Sigmoid colon (tissue), 7 donors: ENCODE data around the gene TMEM243. TPM values are rescaled to one million over a fixed set of nuclear protein-coding genes. Genes with fewer than 3 reads are reported as not detected.

Experiments used
- DNase-seq: peaks from one replicate; pipeline ENCODE4 v3.0.0-alpha.2; 2019
- H3K27ac ChIP-seq, 4 donors: fragments of 200-600 bp; sonication (generic); one replicate each; pipeline ENCODE4 v1.5.1; 2016 to 2019; ENCODE audit warnings: mild to moderate bottlenecking in 1 of 4
- H3K27me3 ChIP-seq, 3 donors: fragments of 200-600 bp; sonication (generic); one replicate each; pipeline ENCODE4 v1.5.1; 2019; ENCODE audit warnings: mild to moderate bottlenecking in 1 of 3
- H3K36me3 ChIP-seq, 4 donors: fragments of 200-600 bp; sonication (generic); one replicate each; pipeline ENCODE4 v1.5.1; 2016 to 2019
- H3K4me1 ChIP-seq, 4 donors: fragments of 200-600 bp; sonication (generic); one replicate each; pipeline ENCODE4 v1.5.1; 2017 to 2019
- H3K4me3 ChIP-seq, 4 donors: fragments of 200-600 bp; sonication (generic); one replicate each; pipeline ENCODE4 v1.5.1; 2017 to 2019; ENCODE audit warnings: mild to moderate bottlenecking in 2 of 4, moderate library complexity in 1 of 4
- H3K9me3 ChIP-seq, 4 donors: fragments of 200-600 bp in 3 of 4; sonication (generic) in 3 of 4; one replicate each; pipeline versions ENCODE4 v1.5.1 to v1.6.1; 2013 to 2019
- CTCF ChIP-seq, 4 experiments: fragments of 450-650 bp in 3 of 4; fragments of 200-600 bp in 1 of 4; IDR thresholded peaks; one replicate each; pipeline ENCODE4 v1.5.1; 2016 to 2019; ENCODE audit warnings: antibody characterized with exemption in 4 of 4, mild to moderate bottlenecking in 3 of 4, moderate library complexity in 2 of 4
- EP300 ChIP-seq, 4 donors: sonication (generic); formaldehyde crosslinking; IDR thresholded peaks; one replicate each; pipeline ENCODE4 v1.6.1; 2017; ENCODE audit warnings: antibody characterized with exemption in 4 of 4
- POLR2A ChIP-seq, 2 donors: fragments of 450-650 bp; IDR thresholded peaks; one replicate each; pipeline ENCODE4 v1.6.1; 2016; ENCODE audit warnings: antibody characterized with exemption in 2 of 2, mild to moderate bottlenecking in 2 of 2, moderate library complexity in 2 of 2
- POLR2AphosphoS5 ChIP-seq, 4 donors: sonication (generic); formaldehyde crosslinking; IDR thresholded peaks; one replicate each; pipeline ENCODE4 v1.6.1; 2017; ENCODE audit warnings: antibody characterized with exemption in 4 of 4
- WGBS, 2 donors: extraction: QIAGEN DNeasy Blood & Tissue Kit; methylation state at CpG; one replicate each; pipeline ENCODE4 v1.1.7; 2013; 5-methylcytosine and 5-hydroxymethylcytosine counted together
- intact Hi-C: fragments of 100-400 bp; cut with DNase I; formaldehyde crosslinking; loops from one replicate; pipeline ENCODE4 v1.15.1; 2023
- polyA plus RNA-seq, 3 donors: library from polyadenylated mRNA; stranded (reverse); fragments of 200-250 nt; gene quantifications; one replicate each; pipeline ENCODE4 v1.2.3, GENCODE V29; 2013
- small RNA-seq, 3 donors: library from RNA; depleted of rRNA; stranded (forward); fragments of <200 nt; gene quantifications; one replicate each; pipeline ENCODE3, GENCODE V24; 2016
- total RNA-seq, 4 donors: library from RNA; depleted of rRNA; stranded (reverse); fragments of >200 nt; gene quantifications; one replicate each; pipeline ENCODE4 v1.1.0, GENCODE V29; 2016
- donor health status: healthy with polysubstance abuse.
- donor health status: Bipolar disorder and iron deficiency.
- donor health status: healthy.

Gene TMEM243
- total and polyA plus RNA-seq, 7 donors, result 10.6 to 37.7 (median 29.4) TPM

GRCh38 chr7:87148332-87148955, 71.1 kb downstream of the TMEM243 start:
- peak in 2 of 4 experiments; percentile 13 to 40 for TF ChIP-seq CTCF (IDR thresholded peaks at IDR 0.05)
- TF ChIP-seq POLR2A (IDR thresholded peaks at IDR 0.05), result no peak
- WGBS, 2 donors, result 32 to 74% methylated on average over 1 of the region's 1 CpG
- Histone ChIP-seq H3K9me3 (no peaks in the 10 kb centered on the region), H3K27me3 (no peaks in the 10 kb centered on the region), H3K36me3 (no peaks in the 10 kb centered on the region), H3K4me3 (no peak overlapping the region), H3K27ac (no peak overlapping the region), H3K4me1 (peaks cover 0 to 9% (median 9%) of the 10 kb centered on the region in 4 donors)
- intact Hi-C loops, result loop anchor here (5.0 kb wide), 1 partner anchor 211 kb away; no protein-coding TSS in a partner anchor
- no peak for DNase-seq

- H3K36me3 ChIP-seq, result no peaks in the 10 kb centered on the region
- WGBS, 2 donors, result 92 to 94% methylated on average over 7 of the region's 7 CpGs
- H3K4me1 ChIP-seq, result peaks cover 0 to 9% (median 9%) of the 10 kb centered on the region in 4 donors
- intact Hi-C loops, result loop anchor here (5.0 kb wide), 1 partner anchor 210 kb away; no protein-coding TSS in a partner anchor
- H3K9me3 ChIP-seq, result no peaks in the 10 kb centered on the region
- no peaks in the 10 kb centered on the region for H3K27me3 ChIP-seq
- H3K4me3 ChIP-seq, result no peak overlapping the region
- no peak overlapping the region for H3K27ac ChIP-seq
- TF ChIP-seq CTCF (IDR thresholded peaks at IDR 0.05), result no peak
- TF ChIP-seq EP300 (IDR thresholded peaks at IDR 0.05), result no peak
- no peak for TF ChIP-seq POLR2AphosphoS5 (IDR thresholded peaks at IDR 0.05)
- no peak for TF ChIP-seq POLR2A (IDR thresholded peaks at IDR 0.05)
- no peak for DNase-seq
Observed at GRCh38 chr7:87147500-87147899, 72.0 kb downstream of the TMEM243 start.

- H3K9me3 ChIP-seq, result no peaks in the 10 kb centered on the region
- H3K4me1 ChIP-seq, result peaks cover 0 to 9% (median 9%) of the 10 kb centered on the region in 4 donors
- no peaks in the 10 kb centered on the region for H3K36me3 ChIP-seq
- H3K4me3 ChIP-seq, result no peak overlapping the region
- H3K27ac ChIP-seq, result no peak overlapping the region
- no peak for DNase-seq
- H3K27me3 ChIP-seq, result no peaks in the 10 kb centered on the region
- WGBS, 2 donors, result 90 to 94% methylated on average over 25 of the region's 25 CpGs
- TF ChIP-seq CTCF (IDR thresholded peaks at IDR 0.05) (no peak), POLR2AphosphoS5 (IDR thresholded peaks at IDR 0.05) (no peak), EP300 (IDR thresholded peaks at IDR 0.05) (no peak), POLR2A (IDR thresholded peaks at IDR 0.05) (no peak)
- intact Hi-C loops, result loop anchor here (5.0 kb wide), 1 partner anchor 210 kb away; no protein-coding TSS in a partner anchor
Observed at GRCh38 chr7:87146740-87147386, 72.7 kb downstream of the TMEM243 start.

Small RNA genes within 50 kb of the gene (small RNA-seq; reads per million reads assigned to genes)
- 0 reads per million in 3 donors for gene RF00019
- 0 reads per million in 3 donors for gene RF02271

Other genes starting within 250 kb of the TMEM243 start
- 10 to 100 TPM in 1 of 4 donors, 1 to 10 TPM in 3; 7.3 to 15.3 (median 8.9) TPM for gene ELAPOR2, start 160.1 kb downstream of the TMEM243 start, total RNA-seq
- gene ELAPOR2, start 160.1 kb downstream of the TMEM243 start, polyA plus RNA-seq, result 1 to 10 TPM; 1.6 to 5.9 (median 2.4) TPM
- gene DMTF1, start 67.3 kb downstream of the TMEM243 start, total RNA-seq, result 100 to 1,000 TPM in 1 of 4 donors, 10 to 100 TPM in 3; 69.9 to 134 (median 81.4) TPM
- 10 to 100 TPM; 10.2 to 26.3 (median 13.2) TPM for gene DMTF1, start 67.3 kb downstream of the TMEM243 start, polyA plus RNA-seq
- 10 to 100 TPM; 12.9 to 15.6 (median 14.0) TPM for gene CROT, start 125.9 kb upstream of the TMEM243 start, total RNA-seq
- gene CROT, start 125.9 kb upstream of the TMEM243 start, polyA plus RNA-seq, result 10 to 100 TPM; 11.9 to 15.5 (median 13.8) TPM